HEK293 (cell line): ENCODE data around the gene ZNF524.

ENCODE experiments used
- CTCF ChIA-PET: fragments of 350-600 bp; formaldehyde crosslinking; extraction: SDS; loops from one replicate; lab custom pipeline; 2021; ENCODE audit warnings: antibody characterized with exemption; lab: Yijun Ruan, JAX
- POLR2A ChIA-PET: fragments of 300-600 bp; formaldehyde crosslinking; extraction: SDS; loops from one replicate; lab custom pipeline; 2020; ENCODE audit warnings: antibody characterized with exemption, inconsistent platforms; lab: Yijun Ruan, JAX
- H3K27ac ChIP-seq: fragments of 200-500 bp; sonication (Bioruptor generic); 2 replicates; pipeline ENCODE4 v1.5.1; 2014; ENCODE audit warnings: low read depth, low read length, control low read depth, inconsistent platforms; ENCODE audit errors: extremely low read depth
- H3K36me3 ChIP-seq, 2 experiments: fragments of 200-500 bp in 1 of 2; sonication (Bioruptor generic) in 1 of 2; 1 replicate in 1 of 2; 2 replicates in 1 of 2; pipeline ENCODE4 v1.5.1; 2014 to 2017; ENCODE audit warnings: inconsistent platforms in 2 of 2, low read length in 2 of 2; ENCODE audit not compliant: control insufficient read depth in 2 of 2, insufficient read depth in 1 of 2
- H3K4me1 ChIP-seq: fragments of 200-500 bp; sonication (Bioruptor generic); 2 replicates; pipeline ENCODE4 v1.5.1; 2014; ENCODE audit warnings: mild to moderate bottlenecking, low read length, inconsistent platforms; ENCODE audit not compliant: control insufficient read depth, insufficient read depth
- H3K4me3 ChIP-seq: 2 replicates; pipeline ENCODE4 v1.5.1; 2011; ENCODE audit warnings: low read depth, mild to moderate bottlenecking, control low read depth, low read length, moderate library complexity
- H3K9me3 ChIP-seq: fragments of 200-500 bp; sonication (Bioruptor generic); 2 replicates; pipeline ENCODE4 v1.5.1; 2014; ENCODE audit warnings: low read depth, low read length, inconsistent platforms; ENCODE audit not compliant: control insufficient read depth, insufficient read depth
- FEZF1 ChIP-seq: fragments of 450-650 bp; formaldehyde crosslinking; IDR thresholded peaks from 2 replicates; pipeline ENCODE4 v1.5.1; 2016; ENCODE audit warnings: missing biosample characterization, missing genetic modification characterization
- GLI4 ChIP-seq: fragments of 450-650 bp; formaldehyde crosslinking; IDR thresholded peaks from 2 replicates; pipeline ENCODE4 v1.5.1; 2016; ENCODE audit warnings: missing biosample characterization, missing genetic modification characterization
- GLIS2 ChIP-seq: fragments of 450-650 bp; formaldehyde crosslinking; IDR thresholded peaks from 2 replicates; pipeline ENCODE4 v1.5.1; 2016; ENCODE audit warnings: missing biosample characterization, missing genetic modification characterization
- KLF7 ChIP-seq: fragments of 450-650 bp; formaldehyde crosslinking; IDR thresholded peaks from 2 replicates; pipeline ENCODE4 v1.5.1; 2016; ENCODE audit warnings: missing biosample characterization, missing genetic modification characterization, borderline replicate concordance
- SCRT1 ChIP-seq: fragments of 450-650 bp; formaldehyde crosslinking; IDR thresholded peaks from 2 replicates; pipeline ENCODE4 v1.5.1; 2016; ENCODE audit warnings: missing biosample characterization, missing genetic modification characterization, borderline replicate concordance
- ZEB2 ChIP-seq: fragments of 450-650 bp; formaldehyde crosslinking; IDR thresholded peaks from 2 replicates; pipeline ENCODE4 v1.5.1; 2016; ENCODE audit warnings: missing biosample characterization, missing genetic modification characterization
- ZIC2 ChIP-seq: fragments of 450-650 bp; formaldehyde crosslinking; IDR thresholded peaks from 2 replicates; pipeline ENCODE4 v1.5.1; 2016; ENCODE audit warnings: missing biosample characterization, missing genetic modification characterization
- ZNF184 ChIP-seq: fragments of 450-650 bp; IDR thresholded peaks from 2 replicates; pipeline ENCODE4 v1.5.1; 2018; ENCODE audit warnings: missing biosample characterization, mild to moderate bottlenecking, missing genetic modification characterization
- ZNF24 ChIP-seq: fragments of 450-650 bp; formaldehyde crosslinking; IDR thresholded peaks from 2 replicates; pipeline ENCODE4 v1.5.1; 2016; ENCODE audit warnings: missing biosample characterization, missing genetic modification characterization
- ZNF558 ChIP-seq: fragments of 450-650 bp; formaldehyde crosslinking; IDR thresholded peaks from 2 replicates; pipeline ENCODE4 v1.5.1; 2016; ENCODE audit warnings: missing biosample characterization, missing genetic modification characterization
- ZNF571 ChIP-seq: fragments of 450-650 bp; formaldehyde crosslinking; IDR thresholded peaks from 2 replicates; pipeline ENCODE4 v1.5.0; 2017; ENCODE audit warnings: missing biosample characterization, missing genetic modification characterization
- ZNF585B ChIP-seq: fragments of 450-650 bp; formaldehyde crosslinking; IDR thresholded peaks from 2 replicates; pipeline ENCODE4 v1.5.1; 2016; ENCODE audit warnings: missing biosample characterization, missing genetic modification characterization
- ZNF843 ChIP-seq: fragments of 450-650 bp; formaldehyde crosslinking; IDR thresholded peaks from 2 replicates; pipeline ENCODE4 v1.5.1; 2016; ENCODE audit warnings: missing biosample characterization, missing genetic modification characterization
- TF ChIP-seq, protein P1 (sequence below): fragments of 450-650 bp; formaldehyde crosslinking; IDR thresholded peaks from 2 replicates; pipeline ENCODE4 v1.5.1; 2017; ENCODE audit warnings: missing biosample characterization, missing genetic modification characterization
- TF ChIP-seq, protein P2 (sequence below): fragments of 450-650 bp; formaldehyde crosslinking; IDR thresholded peaks from 2 replicates; pipeline ENCODE4 v1.5.1; 2016; ENCODE audit warnings: missing biosample characterization, missing genetic modification characterization
- TF ChIP-seq, protein P3 (sequence below): fragments of 450-650 bp; formaldehyde crosslinking; IDR thresholded peaks from 2 replicates; pipeline ENCODE4 v1.5.1; 2016; ENCODE audit warnings: missing biosample characterization, missing genetic modification characterization
- TF ChIP-seq, protein P4 (sequence below): fragments of 450-650 bp; formaldehyde crosslinking; IDR thresholded peaks from 2 replicates; pipeline ENCODE4 v1.5.1; 2017; ENCODE audit warnings: missing biosample characterization, missing genetic modification characterization
- TF ChIP-seq, protein P5 (sequence below): fragments of 450-650 bp; formaldehyde crosslinking; optimal IDR thresholded peaks from 2 replicates; pipeline ENCODE3; 2016; ENCODE audit warnings: missing biosample characterization, mild to moderate bottlenecking, missing genetic modification characterization
- TF ChIP-seq, protein P6 (sequence below): fragments of 450-650 bp; IDR thresholded peaks from 2 replicates; pipeline ENCODE4 v1.5.1; 2018; ENCODE audit warnings: missing biosample characterization, mild to moderate bottlenecking, missing genetic modification characterization

ZNF524 gene

DNA sequence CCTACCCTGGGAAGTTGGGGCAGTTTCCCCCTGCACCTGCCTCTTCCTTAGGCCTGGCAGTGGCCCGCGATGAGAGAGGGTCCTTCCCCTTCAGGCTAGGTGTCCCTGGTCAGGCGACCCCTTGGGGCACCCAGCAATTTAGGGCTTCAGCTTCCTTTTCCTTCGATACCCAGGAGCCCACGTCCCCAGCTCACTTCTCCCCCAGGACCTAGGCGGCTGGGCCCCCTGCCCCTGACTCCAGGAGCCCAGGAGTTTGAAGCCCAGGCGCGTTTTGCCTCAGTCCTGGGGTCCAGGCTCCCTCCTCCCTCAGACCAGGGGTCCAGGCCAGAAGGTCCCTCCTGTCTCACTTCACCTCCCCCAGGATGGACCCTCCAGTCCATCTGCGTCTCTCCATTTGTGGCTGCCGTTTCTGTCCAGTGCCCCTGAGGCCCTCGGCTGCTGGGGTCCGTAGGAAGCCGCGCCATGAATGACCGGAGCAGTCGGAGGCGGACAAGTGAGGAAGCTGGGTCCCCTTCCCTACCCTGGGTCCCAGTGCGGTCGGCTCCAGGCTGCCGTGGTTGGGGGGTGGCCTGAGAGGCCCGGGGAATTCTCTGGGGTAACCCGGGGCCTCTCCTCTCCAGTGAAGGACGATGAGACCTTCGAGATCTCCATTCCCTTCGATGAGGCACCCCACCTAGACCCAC, 48.6 kb downstream of the ZNF524 start:
- Histone ChIP-seq H3K4me3 (peak overlapping the region; percentile 96), H3K4me1 (peaks cover 12% of the 10 kb centered on the region), H3K9me3 (no peaks in the 10 kb centered on the region), H3K36me3 (peaks cover 12 to 45% of the 10 kb centered on the region in 2 experiments; a peak in 2 of 3 replicates), H3K27ac (peak overlapping the region; percentile 93)
- ChIA-PET POLR2A (interaction anchor here (1.5 kb wide), 1 partner anchor 23 kb away, joined by 3 read pairs; no protein-coding TSS in a partner anchor), CTCF (interaction anchor here (0.7 to 2.1 kb wide), 7 partner anchors 10 to 1221 kb away, joined by 3 to 7 read pairs (median 4); partner anchors contain the start of gene ZNF784)
- TF ChIP-seq ZNF24 (tag by site-specific recombination) = no peak
- TF ChIP-seq SCRT1 (tag by site-specific recombination) = no peak
- TF ChIP-seq, protein P1, sequence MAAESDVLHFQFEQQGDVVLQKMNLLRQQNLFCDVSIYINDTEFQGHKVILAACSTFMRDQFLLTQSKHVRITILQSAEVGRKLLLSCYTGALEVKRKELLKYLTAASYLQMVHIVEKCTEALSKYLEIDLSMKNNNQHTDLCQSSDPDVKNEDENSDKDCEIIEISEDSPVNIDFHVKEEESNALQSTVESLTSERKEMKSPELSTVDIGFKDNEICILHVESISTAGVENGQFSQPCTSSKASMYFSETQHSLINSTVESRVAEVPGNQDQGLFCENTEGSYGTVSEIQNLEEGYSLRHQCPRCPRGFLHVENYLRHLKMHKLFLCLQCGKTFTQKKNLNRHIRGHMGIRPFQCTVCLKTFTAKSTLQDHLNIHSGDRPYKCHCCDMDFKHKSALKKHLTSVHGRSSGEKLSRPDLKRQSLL = no peak
- TF ChIP-seq FEZF1 = 0 out of 2 replicates have a peak, but pooled peaks have one; percentile 2
- TF ChIP-seq KLF7 (tag by site-specific recombination) = 0 out of 2 replicates have a peak, but pooled peaks have one; percentile 0
- TF ChIP-seq, protein P2, sequence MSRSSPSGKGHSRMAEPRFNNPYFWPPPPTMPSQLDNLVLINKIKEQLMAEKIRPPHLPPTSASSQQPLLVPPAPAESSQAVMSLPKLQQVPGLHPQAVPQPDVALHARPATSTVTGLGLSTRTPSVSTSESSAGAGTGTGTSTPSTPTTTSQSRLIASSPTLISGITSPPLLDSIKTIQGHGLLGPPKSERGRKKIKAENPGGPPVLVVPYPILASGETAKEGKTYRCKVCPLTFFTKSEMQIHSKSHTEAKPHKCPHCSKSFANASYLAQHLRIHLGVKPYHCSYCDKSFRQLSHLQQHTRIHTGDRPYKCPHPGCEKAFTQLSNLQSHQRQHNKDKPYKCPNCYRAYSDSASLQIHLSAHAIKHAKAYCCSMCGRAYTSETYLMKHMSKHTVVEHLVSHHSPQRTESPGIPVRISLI (tag by site-specific recombination) = no peak
- TF ChIP-seq, protein P3, sequence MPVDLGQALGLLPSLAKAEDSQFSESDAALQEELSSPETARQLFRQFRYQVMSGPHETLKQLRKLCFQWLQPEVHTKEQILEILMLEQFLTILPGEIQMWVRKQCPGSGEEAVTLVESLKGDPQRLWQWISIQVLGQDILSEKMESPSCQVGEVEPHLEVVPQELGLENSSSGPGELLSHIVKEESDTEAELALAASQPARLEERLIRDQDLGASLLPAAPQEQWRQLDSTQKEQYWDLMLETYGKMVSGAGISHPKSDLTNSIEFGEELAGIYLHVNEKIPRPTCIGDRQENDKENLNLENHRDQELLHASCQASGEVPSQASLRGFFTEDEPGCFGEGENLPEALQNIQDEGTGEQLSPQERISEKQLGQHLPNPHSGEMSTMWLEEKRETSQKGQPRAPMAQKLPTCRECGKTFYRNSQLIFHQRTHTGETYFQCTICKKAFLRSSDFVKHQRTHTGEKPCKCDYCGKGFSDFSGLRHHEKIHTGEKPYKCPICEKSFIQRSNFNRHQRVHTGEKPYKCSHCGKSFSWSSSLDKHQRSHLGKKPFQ (tag by site-specific recombination) = no peak
- TF ChIP-seq ZEB2 (tag by site-specific recombination) = no peak
- 0 out of 2 replicates have a peak, but pooled peaks have one; percentile 7 for TF ChIP-seq ZNF843 (tag by site-specific recombination)
- peak; percentile 22; the same call in 1 of the 2 replicates for TF ChIP-seq GLIS2
- TF ChIP-seq, protein P4, sequence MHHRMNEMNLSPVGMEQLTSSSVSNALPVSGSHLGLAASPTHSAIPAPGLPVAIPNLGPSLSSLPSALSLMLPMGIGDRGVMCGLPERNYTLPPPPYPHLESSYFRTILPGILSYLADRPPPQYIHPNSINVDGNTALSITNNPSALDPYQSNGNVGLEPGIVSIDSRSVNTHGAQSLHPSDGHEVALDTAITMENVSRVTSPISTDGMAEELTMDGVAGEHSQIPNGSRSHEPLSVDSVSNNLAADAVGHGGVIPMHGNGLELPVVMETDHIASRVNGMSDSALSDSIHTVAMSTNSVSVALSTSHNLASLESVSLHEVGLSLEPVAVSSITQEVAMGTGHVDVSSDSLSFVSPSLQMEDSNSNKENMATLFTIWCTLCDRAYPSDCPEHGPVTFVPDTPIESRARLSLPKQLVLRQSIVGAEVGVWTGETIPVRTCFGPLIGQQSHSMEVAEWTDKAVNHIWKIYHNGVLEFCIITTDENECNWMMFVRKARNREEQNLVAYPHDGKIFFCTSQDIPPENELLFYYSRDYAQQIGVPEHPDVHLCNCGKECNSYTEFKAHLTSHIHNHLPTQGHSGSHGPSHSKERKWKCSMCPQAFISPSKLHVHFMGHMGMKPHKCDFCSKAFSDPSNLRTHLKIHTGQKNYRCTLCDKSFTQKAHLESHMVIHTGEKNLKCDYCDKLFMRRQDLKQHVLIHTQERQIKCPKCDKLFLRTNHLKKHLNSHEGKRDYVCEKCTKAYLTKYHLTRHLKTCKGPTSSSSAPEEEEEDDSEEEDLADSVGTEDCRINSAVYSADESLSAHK (tag by site-specific recombination) = no peak
- TF ChIP-seq, protein P5, sequence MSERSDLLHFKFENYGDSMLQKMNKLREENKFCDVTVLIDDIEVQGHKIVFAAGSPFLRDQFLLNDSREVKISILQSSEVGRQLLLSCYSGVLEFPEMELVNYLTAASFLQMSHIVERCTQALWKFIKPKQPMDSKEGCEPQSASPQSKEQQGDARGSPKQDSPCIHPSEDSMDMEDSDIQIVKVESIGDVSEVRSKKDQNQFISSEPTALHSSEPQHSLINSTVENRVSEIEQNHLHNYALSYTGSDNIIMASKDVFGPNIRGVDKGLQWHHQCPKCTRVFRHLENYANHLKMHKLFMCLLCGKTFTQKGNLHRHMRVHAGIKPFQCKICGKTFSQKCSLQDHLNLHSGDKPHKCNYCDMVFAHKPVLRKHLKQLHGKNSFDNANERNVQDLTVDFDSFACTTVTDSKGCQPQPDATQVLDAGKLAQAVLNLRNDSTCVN = no peak
- no peak for TF ChIP-seq ZNF571
- TF ChIP-seq, protein P6, sequence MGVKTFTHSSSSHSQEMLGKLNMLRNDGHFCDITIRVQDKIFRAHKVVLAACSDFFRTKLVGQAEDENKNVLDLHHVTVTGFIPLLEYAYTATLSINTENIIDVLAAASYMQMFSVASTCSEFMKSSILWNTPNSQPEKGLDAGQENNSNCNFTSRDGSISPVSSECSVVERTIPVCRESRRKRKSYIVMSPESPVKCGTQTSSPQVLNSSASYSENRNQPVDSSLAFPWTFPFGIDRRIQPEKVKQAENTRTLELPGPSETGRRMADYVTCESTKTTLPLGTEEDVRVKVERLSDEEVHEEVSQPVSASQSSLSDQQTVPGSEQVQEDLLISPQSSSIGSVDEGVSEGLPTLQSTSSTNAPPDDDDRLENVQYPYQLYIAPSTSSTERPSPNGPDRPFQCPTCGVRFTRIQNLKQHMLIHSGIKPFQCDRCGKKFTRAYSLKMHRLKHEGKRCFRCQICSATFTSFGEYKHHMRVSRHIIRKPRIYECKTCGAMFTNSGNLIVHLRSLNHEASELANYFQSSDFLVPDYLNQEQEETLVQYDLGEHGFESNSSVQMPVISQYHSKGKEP = no peak
- TF ChIP-seq ZNF558 (tag by site-specific recombination) = no peak
- TF ChIP-seq ZIC2 = no peak
- TF ChIP-seq ZNF184 = no peak
- no peak for TF ChIP-seq GLI4 (tag by site-specific recombination)
- TF ChIP-seq ZNF585B (tag by site-specific recombination) = no peak
